Kidney tubule cell (primary cell): ENCODE data around the gene NLGN1.

Experiments used
- DNase-seq: peaks from one replicate; pipeline ENCODE4 v3.0.0-alpha.2; 2018; ENCODE audit warnings: low spot score

The NLGN1 gene

GRCh38 chr3:174335324-174335723 lies 937.8 kb downstream of the NLGN1 start:
- DNase-seq, result no peak

GRCh38 chr3:174335910-174336309 lies 938.4 kb downstream of the NLGN1 start:
- no peak for DNase-seq
